HG02798 (cell line): ENCODE data around the gene CSNK2A1.
"Not testable (repeated sequence)": the region's sequence is repeated elsewhere in the genome, so short reads cannot be mapped to it uniquely, and the experiment has no call there.

Experiments
- ATAC-seq: cut with Tn5 transposase; IDR thresholded peaks from one replicate; pipeline ENCODE4 v1.9.1; 2021; ENCODE audit warnings: mild to moderate bottlenecking; ENCODE audit not compliant: unreplicated experiment, poor library complexity

CSNK2A1 gene

DNA sequence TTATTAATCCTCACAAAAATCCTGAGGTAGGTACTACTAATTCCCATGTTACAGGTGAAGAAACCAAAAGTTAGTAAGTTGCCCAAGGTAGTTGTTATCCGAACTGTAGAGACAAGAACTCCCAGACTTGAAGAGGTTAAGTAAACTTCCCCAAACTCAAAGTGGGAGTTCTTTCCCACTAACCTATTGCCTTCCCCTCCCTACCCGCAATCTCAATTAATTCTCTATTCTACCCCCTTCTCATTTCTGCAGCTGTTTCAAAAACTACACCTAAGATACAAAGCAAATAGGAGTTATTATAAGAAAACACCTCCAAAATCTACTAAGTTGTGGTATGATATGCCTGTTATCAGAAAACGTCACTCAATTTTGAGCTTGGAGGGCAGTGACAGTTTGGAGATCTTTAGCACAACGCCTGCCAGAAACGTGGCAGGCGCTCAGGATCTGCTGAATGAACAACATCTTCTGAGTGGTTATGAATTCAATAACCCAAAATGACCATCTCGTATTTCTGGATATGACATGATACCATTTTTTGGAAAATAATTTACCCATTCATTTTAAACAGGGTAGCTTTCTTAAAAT lies 7.1 kb downstream of the CSNK2A1 start:
- ATAC-seq, result no peak

DNA sequence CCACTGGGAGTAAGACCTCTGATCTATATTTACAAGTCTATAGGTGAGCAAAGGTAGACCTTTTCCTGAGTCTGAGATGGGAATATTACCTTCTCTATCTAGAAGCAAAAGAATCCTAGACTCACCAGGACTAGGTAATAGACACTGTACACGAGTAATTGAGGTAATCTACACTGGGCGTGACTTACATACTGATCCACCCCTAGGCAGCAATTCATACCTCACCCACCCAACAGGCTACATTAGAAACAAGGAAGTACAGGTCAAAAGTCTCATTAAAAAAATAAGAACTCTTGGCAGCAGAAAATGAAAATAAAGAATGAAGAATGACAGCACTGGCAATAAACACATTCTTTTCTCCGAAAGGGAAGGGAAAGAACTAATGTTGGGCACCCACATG lies 7.6 kb downstream of the CSNK2A1 start:
- no peak for ATAC-seq

DNA sequence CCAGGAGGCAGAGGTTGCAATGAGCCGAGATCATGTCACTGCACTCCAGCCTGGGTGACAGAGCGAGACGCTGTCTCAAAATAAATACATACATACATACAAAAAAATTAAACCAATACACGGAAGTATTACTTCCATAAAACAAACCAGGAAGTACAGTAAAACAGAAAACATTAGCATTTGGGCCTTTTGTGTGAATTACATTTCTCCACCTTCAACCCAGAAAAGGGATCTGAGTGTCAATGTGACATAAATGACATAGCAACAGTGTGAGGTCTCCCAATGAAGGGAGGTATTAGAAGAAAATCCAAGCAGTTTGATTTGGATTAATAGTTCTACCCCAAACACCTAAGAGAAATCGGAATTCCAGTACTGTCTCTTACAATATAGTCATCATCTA lies 10.1 kb downstream of the CSNK2A1 start:
- ATAC-seq, result no peak

DNA sequence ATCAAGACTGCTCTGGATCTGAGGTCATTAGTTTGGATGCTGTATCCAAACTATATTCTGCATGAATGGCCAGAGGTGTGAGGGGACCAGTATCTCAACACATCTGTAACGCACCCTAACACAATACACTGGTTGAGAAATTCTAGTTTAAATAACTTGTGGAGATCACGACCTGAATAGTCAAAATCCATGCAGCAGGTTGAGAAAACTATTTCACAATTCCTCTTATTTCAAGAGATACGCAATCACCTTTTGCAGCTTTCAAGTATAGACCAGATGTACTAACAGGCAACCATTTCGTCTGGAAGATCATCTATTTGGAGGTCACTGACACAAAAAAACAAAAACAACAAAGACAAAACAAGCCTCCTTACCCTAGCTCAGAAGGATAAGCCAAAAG lies 11.1 kb downstream of the CSNK2A1 start:
- ATAC-seq, result no peak

DNA sequence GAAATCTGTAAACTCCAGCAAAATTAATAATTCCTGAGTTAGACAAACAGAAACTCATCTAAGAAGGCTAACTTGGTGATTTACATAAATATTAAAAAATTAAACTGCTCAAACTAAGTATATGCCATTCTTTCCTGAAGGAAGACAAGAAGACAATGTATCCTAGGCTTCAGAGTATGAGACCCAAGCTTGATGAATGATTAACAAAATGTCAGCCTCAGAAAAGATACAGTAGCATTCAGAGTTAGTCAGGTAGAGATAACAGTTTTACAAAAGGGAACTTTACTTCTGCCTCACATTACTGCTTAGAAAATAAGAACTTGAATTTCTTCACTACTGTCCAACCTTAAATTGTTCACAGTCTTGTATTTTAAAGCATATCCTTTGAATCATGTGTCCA lies 12.0 kb downstream of the CSNK2A1 start:
- no peak for ATAC-seq

DNA sequence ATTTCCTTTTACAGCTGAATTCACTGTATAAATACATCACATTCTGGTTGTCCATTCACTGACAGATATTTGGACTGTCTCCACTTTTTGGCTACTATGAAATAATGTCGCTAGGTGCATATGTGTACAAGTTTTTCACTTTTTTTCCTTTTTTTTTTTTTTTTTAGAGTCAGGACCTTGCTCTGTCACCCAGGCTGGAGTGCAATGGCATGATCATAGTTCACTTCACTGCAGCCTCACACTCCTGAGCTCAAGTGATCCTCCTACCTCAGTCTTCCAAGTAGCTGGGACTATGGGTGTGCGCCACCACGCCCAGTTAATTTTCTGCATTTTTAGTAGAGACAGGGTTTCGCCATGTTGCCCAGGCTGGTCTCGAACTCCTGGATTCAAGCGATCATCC lies 13.3 kb downstream of the CSNK2A1 start:
- no peak for ATAC-seq

DNA sequence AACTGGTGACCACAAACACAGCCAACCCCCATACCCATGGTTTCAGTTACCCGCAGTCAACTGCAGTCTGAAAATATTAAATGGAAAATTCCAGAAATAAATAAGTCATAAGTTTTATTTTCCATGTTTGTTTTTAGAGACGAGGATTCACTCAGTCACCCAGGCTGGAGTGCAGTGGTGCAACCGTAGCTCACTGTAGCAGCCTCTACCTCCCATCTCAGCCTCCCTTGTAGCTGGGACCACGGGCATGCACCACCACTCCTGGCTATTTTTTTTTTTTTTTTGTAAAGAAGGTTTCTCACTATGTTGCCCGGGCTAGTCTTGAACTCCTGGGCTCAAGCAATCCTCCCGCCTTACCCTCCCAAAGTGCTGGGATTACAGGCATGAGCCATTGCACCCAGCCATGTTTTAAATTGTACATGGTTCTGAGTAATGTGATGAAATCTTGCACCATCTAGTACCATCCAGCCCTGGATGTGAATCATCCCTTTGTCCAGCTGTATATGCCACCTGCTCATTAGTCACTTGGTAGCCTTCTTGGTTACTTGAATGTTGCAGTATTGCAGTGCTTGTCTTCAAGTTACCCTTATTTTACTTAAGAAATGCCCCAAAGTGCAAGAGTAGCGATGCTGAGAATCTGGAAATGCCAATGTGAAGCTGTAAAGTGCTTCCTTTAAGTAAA lies 14.5 kb downstream of the CSNK2A1 start:
- ATAC-seq, result no peak

DNA sequence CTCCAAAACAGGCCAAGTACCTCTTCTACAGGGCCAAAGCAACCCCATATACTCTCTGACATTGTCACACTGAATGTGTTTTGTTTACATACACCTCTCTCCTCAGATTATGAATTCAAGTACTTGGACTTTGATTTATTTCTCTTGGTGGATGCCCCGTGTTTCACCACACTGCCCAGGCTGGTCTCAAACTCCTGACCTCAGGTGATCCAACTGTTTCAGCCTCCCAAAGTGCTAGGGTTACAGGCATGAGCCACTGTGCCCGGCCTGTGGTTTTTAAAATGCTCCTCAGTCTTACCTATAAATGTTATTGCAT lies 16.1 kb downstream of the CSNK2A1 start:
- no peak for ATAC-seq

DNA sequence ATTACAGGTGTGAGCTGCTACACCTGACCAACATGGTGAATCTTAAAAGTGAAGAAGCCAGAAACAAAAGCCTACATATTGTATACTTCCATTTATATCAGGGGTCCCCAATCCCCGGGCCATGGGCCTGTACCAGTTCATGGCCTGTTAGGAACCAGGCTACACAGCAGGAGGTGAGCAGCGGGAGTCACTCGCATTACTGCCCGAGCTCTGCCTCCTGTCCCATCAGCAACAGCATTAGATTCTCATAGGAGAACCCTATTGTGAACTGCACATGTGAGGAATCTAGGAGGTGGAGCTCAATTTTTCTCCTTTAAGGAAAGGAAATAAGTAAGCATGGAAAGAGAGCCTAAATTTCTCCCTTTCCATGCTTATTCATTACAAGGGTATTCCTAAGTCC lies 21.7 kb downstream of the CSNK2A1 start:
- ATAC-seq, result no peak

DNA sequence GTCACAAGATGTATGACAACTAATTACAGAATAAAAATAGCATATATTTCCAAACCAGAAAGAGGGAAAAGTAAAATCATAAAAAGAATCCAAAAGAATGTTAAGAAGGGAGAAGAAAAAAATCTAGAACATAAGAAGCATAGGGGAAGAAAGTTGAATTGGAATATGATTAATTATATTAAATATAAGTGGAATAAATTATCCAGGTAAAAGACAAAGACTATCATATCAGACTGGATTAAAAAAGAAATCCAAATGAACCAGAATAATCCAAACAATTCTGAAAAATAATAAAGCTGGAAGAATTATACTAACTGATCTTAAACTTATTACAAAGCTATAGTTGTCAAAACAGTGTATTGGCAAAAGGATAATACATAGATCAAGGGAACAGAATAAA lies 23.6 kb downstream of the CSNK2A1 start:
- no peak for ATAC-seq

DNA sequence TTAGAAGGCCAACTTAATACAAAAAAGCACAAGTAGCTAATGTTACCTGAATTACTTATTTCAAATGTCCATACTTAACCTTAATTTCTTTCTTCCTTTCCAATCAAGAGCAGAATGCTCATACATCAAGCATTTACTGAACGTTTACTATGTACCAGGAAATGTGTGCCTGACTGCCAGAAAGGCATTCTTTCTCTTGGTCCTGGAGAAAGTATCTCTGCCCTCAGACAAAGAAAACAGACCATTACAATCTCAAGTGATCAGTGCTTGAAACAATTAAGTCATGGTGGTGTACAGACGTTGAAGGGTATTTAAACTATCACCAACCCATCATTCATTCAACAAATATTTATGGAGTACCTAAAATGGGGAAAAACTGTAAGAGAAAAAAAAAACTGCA lies 26.4 kb downstream of the CSNK2A1 start:
- no peak for ATAC-seq

DNA sequence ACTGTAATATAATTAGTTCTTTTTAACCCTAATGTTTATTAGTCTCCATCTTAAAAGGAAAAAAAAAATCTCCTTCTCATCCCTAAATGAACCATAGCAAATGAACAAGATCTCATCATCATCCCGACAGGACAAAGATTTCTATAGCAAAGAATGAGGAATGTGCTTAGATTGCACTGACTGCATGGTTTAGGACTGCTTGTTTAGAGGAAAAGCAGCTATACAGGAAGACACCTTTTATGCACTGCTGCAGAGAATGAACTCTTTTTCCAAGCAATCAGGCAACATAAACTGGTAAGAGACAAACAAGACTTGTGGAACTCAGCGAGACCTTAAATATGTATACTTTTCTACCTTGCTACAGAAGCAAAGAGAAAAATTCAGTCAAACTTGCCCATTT lies 26.8 kb downstream of the CSNK2A1 start:
- no peak for ATAC-seq

DNA sequence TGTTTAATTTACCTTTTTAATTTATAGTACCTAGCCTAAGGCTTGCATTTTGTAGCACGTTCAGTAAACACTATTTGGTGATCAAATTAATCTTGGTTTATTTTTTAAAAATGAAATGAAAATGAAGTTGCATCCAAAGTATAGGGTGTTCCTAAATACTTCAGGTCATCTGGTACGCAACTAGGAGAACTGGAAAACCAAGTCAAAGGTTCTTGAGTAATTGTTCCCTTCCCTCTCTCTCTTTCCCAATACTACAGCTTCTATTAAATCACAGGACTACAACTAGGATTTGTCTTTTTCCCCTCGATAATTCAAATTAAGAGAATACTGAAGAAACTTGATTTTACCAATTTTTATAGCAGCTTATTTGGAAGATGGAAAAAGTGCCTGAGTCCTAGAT lies 27.9 kb downstream of the CSNK2A1 start:
- ATAC-seq, result no peak

DNA sequence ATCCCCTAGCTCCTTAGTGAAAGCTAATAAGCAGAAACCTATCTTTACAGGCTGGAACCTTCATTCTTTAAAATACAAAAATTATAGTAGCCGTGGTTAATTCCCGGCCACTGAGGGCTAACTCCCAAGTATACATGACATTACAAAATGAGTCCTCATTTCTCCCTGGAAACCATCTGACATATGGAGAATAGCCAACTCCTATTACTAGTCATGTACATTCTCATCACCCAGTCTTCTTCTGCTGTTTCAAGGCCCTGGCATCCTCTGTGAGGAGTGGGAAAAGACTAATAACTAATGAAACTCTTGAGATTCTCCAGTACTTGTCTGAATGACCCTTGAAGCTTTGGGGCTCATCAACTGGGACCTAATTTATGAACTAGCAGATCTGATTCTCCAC lies 30.2 kb downstream of the CSNK2A1 start:
- ATAC-seq, result no peak

DNA sequence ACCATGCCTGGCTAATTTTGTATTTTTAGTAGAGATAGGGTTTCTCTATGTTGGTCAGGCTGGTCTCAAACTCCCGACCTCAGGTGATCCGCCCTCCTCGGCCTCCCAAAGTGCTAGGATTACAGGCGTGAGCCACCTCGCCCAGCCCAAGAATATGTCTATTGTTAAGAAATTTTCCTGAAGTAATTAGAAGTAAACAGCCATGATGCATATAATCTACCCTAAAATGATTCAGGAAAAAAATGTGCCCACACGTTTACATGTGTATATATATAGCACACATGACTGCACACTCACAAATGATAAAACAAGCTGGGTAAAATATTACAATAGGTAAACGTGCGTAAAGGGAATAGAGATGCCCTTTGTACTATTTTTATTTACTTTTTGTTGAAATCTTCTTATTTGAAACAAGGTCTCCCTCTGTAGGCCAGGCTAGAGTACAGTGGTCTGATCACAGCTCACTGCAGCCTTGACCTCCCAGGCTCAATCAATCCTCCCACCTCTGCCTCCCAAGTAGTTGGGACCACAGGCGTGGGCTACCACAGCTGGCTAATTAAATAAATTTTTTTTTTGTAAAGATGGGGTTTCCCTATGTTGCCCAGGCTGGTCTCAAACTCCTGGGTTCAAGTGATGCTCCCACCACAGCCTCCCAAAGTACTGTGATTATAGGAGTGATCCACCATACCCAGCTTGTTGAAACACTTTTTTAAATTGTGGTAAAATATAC lies 33.1 kb downstream of the CSNK2A1 start:
- not testable (repeated sequence) for ATAC-seq

DNA sequence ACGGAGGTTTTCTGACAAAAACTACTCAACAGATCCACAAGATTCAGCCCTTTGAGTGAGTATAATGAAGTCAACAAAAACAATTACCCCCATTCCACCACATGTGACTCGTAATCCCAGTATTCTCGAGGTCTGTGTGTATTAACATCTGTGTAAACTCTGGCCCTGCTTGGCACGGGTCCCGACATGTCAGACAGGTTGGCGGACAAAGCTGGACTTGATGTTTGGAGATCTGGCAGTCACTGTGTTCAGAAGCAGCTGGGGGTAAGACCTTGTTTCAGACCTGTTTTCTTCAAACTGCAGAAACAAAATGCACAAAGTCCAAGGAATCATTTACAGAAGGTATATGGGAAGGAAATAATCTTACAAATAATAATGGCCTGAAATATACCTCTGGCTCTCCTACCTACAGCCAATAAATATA lies 35.2 kb downstream of the CSNK2A1 start:
- not testable (repeated sequence) for ATAC-seq

DNA sequence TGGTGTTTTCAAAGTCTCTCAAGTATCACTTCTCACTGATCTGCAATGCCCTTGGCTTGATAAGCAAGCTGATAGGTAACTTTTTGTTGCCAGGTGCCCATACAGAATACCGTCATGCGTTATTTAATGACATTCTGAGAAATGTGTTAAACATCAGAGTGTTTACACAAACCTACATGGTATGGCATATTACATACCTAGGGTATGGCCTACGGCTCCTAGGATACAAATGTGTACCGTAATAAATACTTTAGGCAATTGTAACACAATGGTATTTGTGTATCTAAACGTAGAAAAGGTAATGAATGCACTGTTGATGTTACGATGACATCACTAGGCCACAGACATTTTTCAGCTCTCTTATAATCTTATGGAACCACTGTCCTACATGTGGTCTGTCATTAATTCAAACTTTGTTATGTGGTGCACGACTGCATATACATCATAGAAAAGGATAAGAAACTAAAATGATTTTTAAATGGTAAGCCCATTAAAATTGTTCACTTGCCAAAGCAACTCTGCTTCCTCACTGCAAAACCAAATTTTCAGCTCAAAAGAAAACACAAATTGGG lies 35.7 kb downstream of the CSNK2A1 start:
- no peak for ATAC-seq

DNA sequence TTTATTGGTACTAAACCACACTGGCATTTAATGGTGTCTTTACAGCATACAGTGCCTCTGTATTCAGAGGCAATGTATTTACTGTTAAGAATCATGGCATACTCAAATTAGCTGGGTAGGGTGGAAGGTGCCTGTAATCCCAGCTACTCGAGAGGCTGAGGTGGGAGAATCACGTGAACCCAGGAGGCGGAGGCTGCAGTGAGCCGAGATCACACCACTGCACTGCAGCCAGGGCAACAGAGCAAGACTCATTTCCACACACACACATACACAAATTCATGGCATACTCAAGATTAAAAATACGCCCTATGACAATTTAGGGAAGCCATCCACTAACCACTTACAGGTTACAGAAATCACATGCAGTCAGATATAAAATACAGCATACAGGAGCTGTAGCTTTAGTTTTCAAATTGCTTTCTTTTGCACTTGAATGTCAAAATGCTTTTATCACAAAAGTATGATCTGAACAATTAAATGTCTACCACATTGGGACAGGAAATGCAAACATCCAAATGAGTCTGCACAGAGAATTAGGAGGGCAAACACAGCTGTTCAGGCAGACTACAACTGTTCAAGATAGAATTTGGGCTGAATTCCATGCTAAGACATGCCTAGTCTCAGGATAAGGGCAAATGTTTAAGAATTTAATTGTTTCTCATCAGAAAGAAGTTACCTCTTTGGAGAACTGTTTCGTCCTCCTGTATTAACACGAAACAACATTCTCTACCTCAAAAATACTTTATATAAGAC lies 36.4 kb downstream of the CSNK2A1 start:
- ATAC-seq, result no peak

DNA sequence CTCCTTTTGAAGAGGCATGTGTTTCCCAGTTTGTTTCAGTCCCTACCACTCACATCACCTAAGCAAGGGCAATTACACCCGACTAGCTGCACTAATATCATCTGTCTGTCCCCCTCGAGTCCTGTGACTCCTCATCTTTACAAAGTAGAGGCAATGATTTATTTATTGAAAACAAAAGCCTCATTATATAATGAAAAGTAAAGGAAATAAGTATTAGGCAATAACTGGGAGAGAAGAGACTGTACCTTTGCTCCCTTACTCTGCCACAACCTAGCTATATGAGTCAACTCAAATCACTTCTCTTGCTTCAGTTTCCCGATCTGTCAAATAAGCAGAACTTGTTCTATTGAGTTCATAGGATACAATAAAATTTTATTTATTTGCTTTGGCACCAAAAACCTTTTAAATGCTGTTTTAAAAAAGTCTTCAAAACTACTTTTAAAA lies 38.9 kb downstream of the CSNK2A1 start:
- no peak for ATAC-seq

DNA sequence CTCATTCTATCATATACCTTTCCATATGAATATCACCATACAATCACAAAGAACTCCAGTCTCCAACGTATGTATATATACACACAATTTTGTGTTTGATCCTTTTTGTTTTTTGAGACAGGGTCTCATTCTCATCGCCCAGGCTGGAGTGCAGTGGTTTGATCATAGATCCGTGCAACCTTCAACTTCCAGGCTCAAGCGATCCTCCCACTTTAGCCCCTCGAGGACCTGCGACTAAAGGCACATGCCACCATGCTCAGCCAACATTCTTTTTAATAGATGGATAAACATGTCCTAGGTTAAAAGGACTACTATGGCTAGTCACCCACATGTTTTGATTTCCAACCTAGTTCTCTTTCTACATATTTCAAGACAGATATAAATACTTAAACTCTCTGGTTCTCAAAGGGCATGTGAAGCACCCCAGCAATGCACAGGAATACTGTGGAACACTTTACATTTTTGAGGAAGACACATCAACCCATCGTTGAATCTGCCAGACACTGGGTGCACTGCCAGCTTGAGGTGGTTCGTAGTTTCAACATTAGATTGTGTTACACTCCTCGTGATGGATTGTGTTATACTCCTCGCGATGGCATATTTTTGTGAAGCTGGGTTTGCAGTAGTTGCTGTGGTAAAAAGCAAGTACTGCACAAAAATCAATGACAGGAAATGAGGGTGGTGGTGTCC lies 40.4 kb downstream of the CSNK2A1 start:
- no peak for ATAC-seq
